Measurements from ENCODE around the gene TRPM2.

TRPM2 gene

GRCh38 chr21:44467859-44468195 is 114.4 kb downstream of the TRPM2 start:
- TF ChIP-seq GATA1 (IDR thresholded peaks at IDR 0.05; ENCODE audit: low read depth, low read length) (no peak), POLR2A (IDR thresholded peaks at IDR 0.05; ENCODE audit: low read length) (no peak)

GRCh38 chr21:44471341-44471740 is 117.9 kb downstream of the TRPM2 start:
- DNase-seq, result no peak
- no peak for TF ChIP-seq GATA1 (IDR thresholded peaks at IDR 0.05; ENCODE audit: low read depth, low read length)
- TF ChIP-seq POLR2A (IDR thresholded peaks at IDR 0.05; ENCODE audit: low read length), result no peak

More at GRCh38 chr21:44467859-44468195, 114.4 kb downstream of the TRPM2 start:
- DNase-seq, result no peak

GRCh38 chr21:44471996-44472395 is 118.6 kb downstream of the TRPM2 start:
- DNase-seq, result no peak

GRCh38 chr21:44473915-44474555 is 120.6 kb downstream of the TRPM2 start:
- DNase-seq, result no peak
- TF ChIP-seq GATA1 (IDR thresholded peaks at IDR 0.05; ENCODE audit: low read depth, low read length) (no peak), POLR2A (IDR thresholded peaks at IDR 0.05; ENCODE audit: low read length) (no peak)

More at GRCh38 chr21:44471996-44472395, 118.6 kb downstream of the TRPM2 start:
- TF ChIP-seq POLR2A (IDR thresholded peaks at IDR 0.05; ENCODE audit: low read length) (no peak), GATA1 (IDR thresholded peaks at IDR 0.05; ENCODE audit: low read depth, low read length) (no peak)

GRCh38 chr21:44475266-44475845 is 121.9 kb downstream of the TRPM2 start:
- no peak for DNase-seq
- TF ChIP-seq GATA1 (IDR thresholded peaks at IDR 0.05; ENCODE audit: low read depth, low read length) (no peak), POLR2A (IDR thresholded peaks at IDR 0.05; ENCODE audit: low read length) (no peak)

GRCh38 chr21:44477131-44477530 is 123.7 kb downstream of the TRPM2 start:
- no peak for DNase-seq
- TF ChIP-seq GATA1 (IDR thresholded peaks at IDR 0.05; ENCODE audit: low read depth, low read length), result no peak
- no peak for TF ChIP-seq POLR2A (IDR thresholded peaks at IDR 0.05; ENCODE audit: low read length)

GRCh38 chr21:44477712-44478111 is 124.3 kb downstream of the TRPM2 start:
- no peak for DNase-seq

GRCh38 chr21:44478124-44478800 is 124.8 kb downstream of the TRPM2 start:
- DNase-seq, result no peak
- TF ChIP-seq GATA1 (IDR thresholded peaks at IDR 0.05; ENCODE audit: low read depth, low read length) (no peak), POLR2A (IDR thresholded peaks at IDR 0.05; ENCODE audit: low read length) (no peak)

More at GRCh38 chr21:44477712-44478111, 124.3 kb downstream of the TRPM2 start:
- TF ChIP-seq GATA1 (IDR thresholded peaks at IDR 0.05; ENCODE audit: low read depth, low read length) (no peak), POLR2A (IDR thresholded peaks at IDR 0.05; ENCODE audit: low read length) (no peak)

- DNase-seq, result no peak
- no peak for TF ChIP-seq GATA1 (IDR thresholded peaks at IDR 0.05; ENCODE audit: low read depth, low read length)
- TF ChIP-seq POLR2A (IDR thresholded peaks at IDR 0.05; ENCODE audit: low read length), result no peak
Measured at GRCh38 chr21:44478801-44479167, 125.4 kb downstream of the TRPM2 start.

- peak; percentile 10 to 44 for DNase-seq
Measured at GRCh38 chr21:44479556-44480199, 126.3 kb downstream of the TRPM2 start.

- TF ChIP-seq GATA1 (IDR thresholded peaks at IDR 0.05; ENCODE audit: low read depth, low read length), result no peak
- TF ChIP-seq POLR2A (IDR thresholded peaks at IDR 0.05; ENCODE audit: low read length), result no peak
- no peak for DNase-seq
Measured at GRCh38 chr21:44480200-44481053, 127.0 kb downstream of the TRPM2 start.

- TF ChIP-seq POLR2A (IDR thresholded peaks at IDR 0.05; ENCODE audit: low read length), result no peak
- no peak for TF ChIP-seq GATA1 (IDR thresholded peaks at IDR 0.05; ENCODE audit: low read depth, low read length)
- DNase-seq, result no peak
Measured at GRCh38 chr21:44482581-44483287, 129.3 kb downstream of the TRPM2 start.
